RPMI8226 (cell line): ENCODE results near the gene G2E3.
"Not testable (repeated sequence)": the region's sequence is repeated elsewhere in the genome, so short reads cannot be mapped to it uniquely, and the experiment has no call there.

Experiments
- DNase-seq: peaks from one replicate; pipeline ENCODE4 v3.0.0-alpha.2; 2015

Gene G2E3

GRCh38 chr14:30607156-30607780 is 48.3 kb downstream of the G2E3 start:
- no peak for DNase-seq

- DNase-seq = no peak
Measured at GRCh38 chr14:30608533-30609006, 49.6 kb downstream of the G2E3 start.

- DNase-seq = peak; percentile 59
Measured at GRCh38 chr14:30610787-30611343, 51.9 kb downstream of the G2E3 start.

GRCh38 chr14:30614155-30614554 is 55.2 kb downstream of the G2E3 start:
- no peak for DNase-seq

- no peak for DNase-seq
Measured at GRCh38 chr14:30620178-30620577, 61.2 kb downstream of the G2E3 start.

GRCh38 chr14:30621354-30621939 is 62.5 kb downstream of the G2E3 start:
- peak; percentile 10 for DNase-seq

- peak; percentile 91 for DNase-seq
Measured at GRCh38 chr14:30621940-30622830, 63.2 kb downstream of the G2E3 start, which contains the start of gene SCFD1. Gene SCFD1, plus strand, starts transcription at chr14:30622319. Its CDS starts 20 bp downstream, at chr14:30622339.

GRCh38 chr14:30623412-30624131 is 64.6 kb downstream of the G2E3 start:
- no peak for DNase-seq

GRCh38 chr14:30624132-30624423 is 65.1 kb downstream of the G2E3 start:
- no peak for DNase-seq

GRCh38 chr14:30625533-30625932 is 66.6 kb downstream of the G2E3 start:
- no peak for DNase-seq

- DNase-seq = not testable (repeated sequence)
Measured at GRCh38 chr14:30629432-30629831, 70.5 kb downstream of the G2E3 start.

- no peak for DNase-seq
Measured at GRCh38 chr14:30630248-30630647, 71.3 kb downstream of the G2E3 start.

GRCh38 chr14:30632730-30633129 is 73.8 kb downstream of the G2E3 start:
- no peak for DNase-seq

- no peak for DNase-seq
Measured at GRCh38 chr14:30638926-30639325, 80.0 kb downstream of the G2E3 start.

- no peak for DNase-seq
Measured at GRCh38 chr14:30641207-30641606, 82.2 kb downstream of the G2E3 start.

GRCh38 chr14:30644462-30644861 is 85.5 kb downstream of the G2E3 start:
- not testable (repeated sequence) for DNase-seq

- DNase-seq = no peak
Measured at GRCh38 chr14:30645600-30645999, 86.6 kb downstream of the G2E3 start.

- peak; percentile 3 for DNase-seq
Measured at GRCh38 chr14:30648471-30648870, 89.5 kb downstream of the G2E3 start.

- no peak for DNase-seq
Measured at GRCh38 chr14:30651937-30652336, 93.0 kb downstream of the G2E3 start.

- no peak for DNase-seq
Measured at GRCh38 chr14:30655124-30655523, 96.2 kb downstream of the G2E3 start.

- DNase-seq = no peak
Measured at GRCh38 chr14:30655658-30656057, 96.7 kb downstream of the G2E3 start.

- peak; percentile 8 for DNase-seq
Measured at GRCh38 chr14:30656190-30656632, 97.3 kb downstream of the G2E3 start.

GRCh38 chr14:30657050-30657449 is 98.1 kb downstream of the G2E3 start:
- no peak for DNase-seq
